AG10803 (cell line): ENCODE data around the gene CPSF3.

Experiments
- DNase-seq: peaks from one replicate; pipeline ENCODE4 v3.0.0; 2010; ENCODE audit warnings: low read depth
- H3K4me3 ChIP-seq: 2 replicates; pipeline ENCODE4 v1.5.1; 2011; ENCODE audit warnings: mild to moderate bottlenecking, low read length, control low read depth
- CTCF ChIP-seq: conservative IDR thresholded peaks from 2 replicates; pipeline ENCODE4 v1.5.1; 2011; ENCODE audit warnings: mild to moderate bottlenecking, low read length, control low read depth, inconsistent platforms

The CPSF3 gene

DNA sequence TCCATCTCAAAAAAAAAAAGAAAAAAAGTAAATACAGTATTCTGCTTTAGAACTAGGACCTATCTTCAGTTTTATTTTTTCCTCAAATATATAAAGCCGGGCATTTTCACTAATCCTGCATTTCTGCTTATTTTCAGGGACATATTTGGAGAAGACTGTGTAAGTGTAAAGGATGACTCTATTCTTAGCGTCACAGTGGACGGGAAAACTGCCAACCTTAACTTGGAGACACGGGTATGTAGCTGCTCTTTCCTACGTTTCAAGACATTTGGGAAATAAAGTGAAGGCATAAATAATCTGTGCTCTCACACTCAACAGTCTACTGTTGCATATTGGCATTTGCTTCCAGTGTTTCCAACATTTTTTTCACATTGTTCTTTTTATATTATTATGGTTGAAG lies 47.8 kb downstream of the CPSF3 start:
- TF ChIP-seq CTCF = no peak
- no peak overlapping the region for H3K4me3 ChIP-seq
- no peak for DNase-seq

GRCh38 chr2:9472511-9472910 lies 49.1 kb downstream of the CPSF3 start:
- no peak for TF ChIP-seq CTCF
- DNase-seq = no peak
- no peak overlapping the region for H3K4me3 ChIP-seq

GRCh38 chr2:9473308-9473984 lies 50.0 kb downstream of the CPSF3 start:
- no peak for DNase-seq
- peak overlapping the region; percentile 79 for H3K4me3 ChIP-seq
- peak; percentile 9; the same call in 1 of the 2 replicates for TF ChIP-seq CTCF

GRCh38 chr2:9473985-9474360 lies 50.5 kb downstream of the CPSF3 start:
- DNase-seq = peak; percentile 30
- H3K4me3 ChIP-seq = peak overlapping the region; percentile 79
- no peak for TF ChIP-seq CTCF

GRCh38 chr2:9474361-9475057 lies 51.1 kb downstream of the CPSF3 start, which contains the start of gene IAH1:
TSS of gene IAH1 (plus strand) at chr2:9474551. CDS start at chr2:9474567, 16 bp downstream.
- DNase-seq = peak; percentile 47
- no peak for TF ChIP-seq CTCF

DNA sequence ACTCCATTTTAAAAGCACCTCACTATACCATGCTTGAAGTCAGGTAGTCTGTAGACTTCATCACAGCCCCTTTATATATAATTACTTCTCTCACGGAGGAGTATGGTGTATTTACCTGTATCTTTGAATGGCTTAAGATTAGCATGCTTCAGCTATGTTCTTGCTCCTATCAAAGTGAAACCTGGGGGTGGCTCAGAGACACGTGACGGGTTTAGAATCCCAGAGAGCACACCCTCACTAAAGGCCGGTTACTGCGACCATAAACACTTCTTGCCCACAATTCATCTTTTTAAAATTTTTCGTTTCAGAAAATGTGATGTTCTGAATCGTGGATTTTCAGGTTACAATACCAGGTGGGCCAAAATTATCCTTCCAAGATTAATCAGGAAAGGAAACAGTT lies 54.5 kb downstream of the CPSF3 start:
- no peak for TF ChIP-seq CTCF
- H3K4me3 ChIP-seq = no peak overlapping the region
- DNase-seq = no peak

More at GRCh38 chr2:9474361-9475057, 51.1 kb downstream of the CPSF3 start, which contains the start of gene IAH1:
- peak within 1 kb of the TSS; percentile 79 for H3K4me3 ChIP-seq

DNA sequence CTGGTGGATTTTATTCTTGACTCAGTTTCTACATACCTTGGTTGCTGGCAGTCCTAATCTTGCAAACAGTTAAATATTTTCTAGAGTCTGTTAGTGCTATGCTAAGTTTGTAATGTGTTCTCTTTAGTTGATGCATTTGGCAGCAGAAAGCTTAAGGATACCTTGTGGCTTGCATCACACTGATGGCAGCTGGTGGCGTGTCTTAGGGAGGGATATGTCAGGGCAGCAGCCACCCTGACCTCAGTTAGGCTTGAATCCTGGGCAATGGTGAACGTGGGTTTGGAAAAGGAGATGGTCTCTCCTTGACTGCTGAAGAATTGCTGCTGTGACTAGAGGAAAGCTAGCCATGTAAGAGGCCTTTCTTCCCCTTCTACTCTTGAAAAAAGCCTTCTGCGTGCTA lies 55.1 kb downstream of the CPSF3 start:
- TF ChIP-seq CTCF = no peak
- no peak for DNase-seq
- no peak overlapping the region for H3K4me3 ChIP-seq
